ENCODE data around the gene ANKRD13A. TPM values are rescaled to one million over a fixed set of nuclear protein-coding genes. Genes with fewer than 3 reads are reported as not detected.

Gene ANKRD13A
- total RNA-seq (2022; extraction: Qiagen RNA extraction), result 12.9 to 21.3 TPM (median 16.2 TPM) in 5 replicates

GRCh38 chr12:109998904-109999648 is at the start of gene ANKRD13A:
Gene ANKRD13A (plus strand): TSS chr12:109999430. CDS start chr12:109999689, 259 bp downstream.

GRCh38 chr12:109995686-109996482 is 3.3 kb upstream of the ANKRD13A start, which contains the start of gene GIT2:
Gene GIT2 (minus strand): TSS chr12:109996368. CDS start chr12:109996224, 144 bp downstream.

GRCh38 chr12:110048242-110049027 is 49.2 kb downstream of the ANKRD13A start, which contains the start of gene C12orf76:
Gene C12orf76 (minus strand): TSS chr12:110048522. CDS start chr12:110048495, 27 bp downstream.

Other genes starting within 250 kb of the ANKRD13A start
- 0.06 to 0.16 TPM (median 0.13 TPM) in 5 replicates for gene TRPV4, start 166.0 kb upstream of the ANKRD13A start, total RNA-seq (2022; extraction: Qiagen RNA extraction)
- gene GLTP, start 118.9 kb upstream of the ANKRD13A start, total RNA-seq (2022; extraction: Qiagen RNA extraction), result 19.3 to 23.1 TPM (median 21.6 TPM) in 5 replicates
- 14.1 to 17.4 TPM (median 16.1 TPM) in 5 replicates for gene TCHP, start 99.2 kb upstream of the ANKRD13A start, total RNA-seq (2022; extraction: Qiagen RNA extraction)
- gene GIT2, start 3.1 kb upstream of the ANKRD13A start, total RNA-seq (2022; extraction: Qiagen RNA extraction), result 15.1 to 23.1 TPM (median 19.6 TPM) in 5 replicates
- gene C12orf76, start 49.1 kb downstream of the ANKRD13A start, total RNA-seq (2022; extraction: Qiagen RNA extraction), result 6.0 to 8.5 TPM (median 7.7 TPM) in 5 replicates
- gene IFT81, start 124.9 kb downstream of the ANKRD13A start, total RNA-seq (2022; extraction: Qiagen RNA extraction), result 12.3 to 24.2 TPM (median 16.7 TPM) in 5 replicates

All from A549 treated with Hydrocortisone at 1 μM for 4 hours (cell line).